Endodermal cell (in vitro differentiated cells): ENCODE results near the gene PACRGL. TPM values are rescaled to one million over a fixed set of nuclear protein-coding genes. Genes with fewer than 3 reads are reported as not detected.

ENCODE experiments used
- DNase-seq: peaks from one replicate; pipeline ENCODE4 v3.0.0-alpha.2; 2017
- H3K27ac ChIP-seq: 2 replicates; pipeline ENCODE4 v1.5.1; 2013; ENCODE audit warnings: mild to moderate bottlenecking, low read depth, low read length, moderate library complexity
- H3K27me3 ChIP-seq: 2 replicates; pipeline ENCODE4 v1.6.1; 2013; ENCODE audit warnings: mild to moderate bottlenecking, low read length, moderate library complexity; ENCODE audit not compliant: insufficient read depth, control insufficient read depth, poor library complexity, severe bottlenecking
- H3K36me3 ChIP-seq: 2 replicates; pipeline ENCODE4 v1.7.0; 2013; ENCODE audit warnings: mild to moderate bottlenecking, low read length, moderate library complexity; ENCODE audit not compliant: control insufficient read depth, insufficient read depth
- H3K4me1 ChIP-seq: one replicate; pipeline ENCODE4 v1.7.0; 2013; ENCODE audit warnings: low read length; ENCODE audit not compliant: control insufficient read depth, insufficient read depth
- H3K4me3 ChIP-seq: 2 replicates; pipeline ENCODE4 v1.5.1; 2013; ENCODE audit warnings: mild to moderate bottlenecking, low read length, moderate library complexity
- H3K9ac ChIP-seq: 2 replicates; pipeline ENCODE4 v1.6.1; 2013; ENCODE audit warnings: mild to moderate bottlenecking, low read length, moderate library complexity; ENCODE audit not compliant: poor library complexity, severe bottlenecking; ENCODE audit errors: extremely low read depth
- H3K9me3 ChIP-seq: 2 replicates; pipeline ENCODE4 v1.6.1; 2013; ENCODE audit warnings: mild to moderate bottlenecking, low read length, moderate library complexity; ENCODE audit not compliant: control insufficient read depth
- H3K27ac Mint-ChIP-seq: 2 replicates; pipeline ENCODE4 v1.8.0; 2020; ENCODE audit warnings: mixed read lengths
- H3K27me3 Mint-ChIP-seq: 2 replicates; pipeline ENCODE4 v1.8.0; 2021; ENCODE audit warnings: mild to moderate bottlenecking, mixed read lengths; ENCODE audit not compliant: insufficient read depth
- H3K36me3 Mint-ChIP-seq: 2 replicates; pipeline ENCODE4 v1.8.0; 2020; ENCODE audit warnings: low read depth, mixed read lengths
- H3K4me1 Mint-ChIP-seq: 2 replicates; pipeline ENCODE4 v1.8.0; 2020; ENCODE audit warnings: mixed read lengths
- H3K4me3 Mint-ChIP-seq: 2 replicates; pipeline ENCODE4 v1.8.0; 2020; ENCODE audit warnings: mild to moderate bottlenecking, moderate library complexity, mixed read lengths
- H3K9me3 Mint-ChIP-seq: 2 replicates; pipeline ENCODE4 v1.8.0; 2020; ENCODE audit warnings: mild to moderate bottlenecking, mixed read lengths
- CTCF ChIP-seq: fragments of 200-600 bp; sonication (generic); conservative IDR thresholded peaks from 2 replicates; pipeline ENCODE4 v1.5.0; 2021; ENCODE audit warnings: antibody characterized with exemption, mild to moderate bottlenecking
- WGBS, 2 experiments: methylation state at CpG; one replicate each; pipeline versions ENCODE4 v1.1.5 to v1.1.7; 2013; ENCODE audit warnings: missing lambda C conversion rate in 2 of 2, mixed read lengths in 1 of 2; ENCODE audit not compliant: insufficient coverage in 1 of 2, insufficient read length in 1 of 2; 5-methylcytosine and 5-hydroxymethylcytosine counted together
- long read RNA-seq, 4 experiments: library from polyadenylated mRNA in 2 of 4; library from RNA in 1 of 4; library from capped mRNA in 1 of 4; stranded (forward) in 3 of 4; unstranded in 1 of 4; transcript quantifications; one replicate each; pipeline ENCODE4 v2.0.0, GENCODE V29; 2020 to 2021; ENCODE audit warnings: inconsistent platforms in 1 of 4
- polyA plus RNA-seq, 2 experiments: library from polyadenylated mRNA; stranded (reverse); fragments of 50-300 nt; gene quantifications; one replicate each; pipeline ENCODE4 v1.2.3, GENCODE V29; 2013
- total RNA-seq, 2 donors: library from RNA; stranded (reverse); fragmentation: NEBNext Ultra II Directional in 1 of 2; extraction: Animal tissue kit (Norgen Biotek cat#: 25700) in 1 of 2; gene quantifications; 2 replicates in 1 of 2; 3 replicates in 1 of 2; pipeline ENCODE4 v1.2.1, GENCODE V29; 2021

Gene PACRGL
- 10 to 100 TPM; 19.4 to 24.2 TPM for total RNA-seq
- 31.4 TPM for polyA plus RNA-seq (2013, experiment 1 of 2)
- polyA plus RNA-seq (2013, experiment 2 of 2) = 26.9 TPM
- long read RNA-seq, experiment 1, partial matches to known transcripts = 0 of 5 reads
- long read RNA-seq, experiment 1, other reads (novel, unspliced or antisense) = 5 of 5 reads
- long read RNA-seq, experiment 2, partial matches to known transcripts = 0 of 4 reads
- long read RNA-seq, experiment 2, other reads (novel, unspliced or antisense) = 4 of 4 reads
- long read RNA-seq, experiment 3, partial matches to known transcripts = 2 of 18 reads
- long read RNA-seq, experiment 3, other reads (novel, unspliced or antisense) = 10 of 18 reads
- long read RNA-seq, experiment 4, partial matches to known transcripts = 3 of 14 reads
- long read RNA-seq, experiment 4, other reads (novel, unspliced or antisense) = 7 of 14 reads

DNA sequence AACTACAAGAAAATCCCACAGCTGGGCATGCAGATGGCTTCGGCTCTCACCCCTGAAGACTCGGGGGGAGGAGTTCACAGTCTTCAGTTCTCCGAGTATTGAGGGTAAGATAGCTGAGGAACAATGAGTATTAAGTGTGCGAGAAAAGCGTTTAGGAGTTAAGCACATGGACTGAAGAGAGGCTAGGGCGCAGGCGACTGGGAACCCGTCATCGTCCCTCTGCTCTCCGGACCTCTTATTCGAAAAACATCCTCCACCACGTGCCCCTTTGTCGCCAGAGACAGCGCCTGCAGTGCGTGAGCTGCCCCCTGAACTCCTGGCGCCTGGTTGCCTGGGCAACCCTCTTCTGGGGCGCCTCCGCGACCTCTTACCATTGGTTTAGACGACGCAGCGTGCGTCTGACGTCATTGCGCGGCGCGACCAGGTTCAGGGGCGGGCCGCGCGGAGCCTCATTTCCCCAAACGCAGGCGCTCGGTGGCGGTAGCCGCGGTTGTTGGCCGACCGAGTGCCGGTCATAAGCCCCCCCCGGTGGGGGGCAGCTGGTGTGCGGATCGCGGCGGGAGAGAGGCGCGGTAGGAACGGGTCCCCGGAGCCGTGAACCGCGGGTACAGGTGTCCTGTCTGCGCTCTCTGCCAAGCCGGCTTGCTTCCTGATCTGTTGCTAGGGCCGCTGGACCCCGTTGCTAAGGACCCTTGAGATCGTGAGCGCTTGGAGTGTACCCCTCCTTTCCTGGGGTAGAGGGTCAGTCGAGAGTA, at the start of gene PACRGL:
Gene PACRGL, plus strand, starts transcription at position 452 of the 755 bp plus-strand sequence. CDS start 4,024 bp downstream, outside the sequence.
- Mint-ChIP-seq H3K9me3 (no peaks in the 10 kb centered on the region), H3K36me3 (peaks cover 11% of the 10 kb centered on the region), H3K27ac (peak within 1 kb of the TSS; percentile 94), H3K4me3 (peak within 1 kb of the TSS; percentile 86), H3K27me3 (peaks cover 8% of the 10 kb centered on the region), H3K4me1 (peaks cover 4% of the 10 kb centered on the region)
- DNase-seq = peak; percentile 97
- Histone ChIP-seq H3K27me3 (peaks cover 10% of the 10 kb centered on the region), H3K9ac (peak within 1 kb of the TSS; percentile 77), H3K9me3 (no peaks in the 10 kb centered on the region), H3K36me3 (peaks cover 9% of the 10 kb centered on the region), H3K4me1 (no peaks in the 10 kb centered on the region), H3K27ac (peak within 1 kb of the TSS; percentile 87), H3K4me3 (peak within 1 kb of the TSS; percentile 96)
- 1% methylated on average over 21 to 60 of the region's 60 CpGs for WGBS, 2 experiments
- TF ChIP-seq CTCF = no peak

DNA sequence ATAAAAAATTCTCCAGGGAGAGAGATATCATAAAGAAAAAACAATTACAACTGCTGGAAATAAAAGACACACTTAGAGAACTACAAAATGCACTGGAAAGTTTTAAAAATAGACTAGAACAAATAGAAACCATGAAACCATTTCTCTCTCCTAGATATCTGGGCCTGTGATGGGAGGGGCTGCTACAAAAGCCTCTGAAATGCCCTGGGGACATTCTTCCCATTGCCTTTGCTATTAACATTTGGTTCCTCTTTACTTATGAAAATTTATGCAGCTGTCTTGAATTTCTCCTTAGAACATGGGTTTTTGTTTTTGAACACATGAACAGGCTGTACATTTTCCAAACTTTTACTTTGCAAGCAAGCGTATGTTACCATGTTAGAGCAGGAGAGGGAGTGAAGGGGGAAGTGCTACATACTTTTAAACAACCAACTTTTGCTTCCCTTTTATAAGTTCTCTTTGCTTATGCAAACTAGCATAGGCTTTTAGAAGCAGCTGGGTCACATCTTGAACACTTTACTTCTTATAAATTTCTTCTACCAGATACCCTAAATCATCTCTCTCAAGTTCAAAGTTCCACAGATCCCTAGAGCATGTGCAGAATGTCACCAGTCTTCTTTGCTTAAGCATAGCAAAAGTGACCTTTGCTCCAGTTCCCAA, 47.9 kb upstream of the PACRGL start:
- H3K4me3 ChIP-seq = no peak overlapping the region
- H3K9ac ChIP-seq = no peak overlapping the region
- DNase-seq = no peak
- no peaks in the 10 kb centered on the region for H3K4me1 ChIP-seq
- WGBS, 2 experiments = 78% methylated on average over 1 of the region's 1 CpG; no CpG with 5 or more reads in 1 of the 2 experiments
- peaks cover 3% of the 10 kb centered on the region for H3K27me3 Mint-ChIP-seq
- H3K27me3 ChIP-seq = no peaks in the 10 kb centered on the region
- no peak overlapping the region for H3K27ac Mint-ChIP-seq
- no peak overlapping the region for H3K4me3 Mint-ChIP-seq
- H3K4me1 Mint-ChIP-seq = no peaks in the 10 kb centered on the region
- H3K9me3 Mint-ChIP-seq = no peaks in the 10 kb centered on the region
- no peak for TF ChIP-seq CTCF
- H3K36me3 Mint-ChIP-seq = no peaks in the 10 kb centered on the region
- H3K27ac ChIP-seq = no peak overlapping the region
- no peaks in the 10 kb centered on the region for H3K9me3 ChIP-seq
- no peaks in the 10 kb centered on the region for H3K36me3 ChIP-seq

GRCh38 chr4:20658456-20658855, 41.8 kb upstream of the PACRGL start:
- Histone ChIP-seq H3K9ac (no peak overlapping the region), H3K27me3 (no peaks in the 10 kb centered on the region), H3K9me3 (no peaks in the 10 kb centered on the region), H3K4me1 (no peaks in the 10 kb centered on the region), H3K36me3 (no peaks in the 10 kb centered on the region), H3K27ac (no peak overlapping the region), H3K4me3 (no peak overlapping the region)
- WGBS, 2 experiments = 83% methylated on average over 4 of the region's 4 CpGs; no CpG with 5 or more reads in 1 of the 2 experiments
- no peak overlapping the region for H3K27ac Mint-ChIP-seq
- no peaks in the 10 kb centered on the region for H3K36me3 Mint-ChIP-seq
- no peak overlapping the region for H3K4me3 Mint-ChIP-seq
- no peaks in the 10 kb centered on the region for H3K4me1 Mint-ChIP-seq
- no peaks in the 10 kb centered on the region for H3K27me3 Mint-ChIP-seq
- no peak for DNase-seq
- TF ChIP-seq CTCF = no peak
- H3K9me3 Mint-ChIP-seq = no peaks in the 10 kb centered on the region
